Naive thymus-derived CD4-positive, alpha-beta T cell (primary cell): ENCODE data around the gene ISOC1. TPM values are rescaled to one million over a fixed set of nuclear protein-coding genes. Genes with fewer than 3 reads are reported as not detected.

ENCODE experiments used
- ATAC-seq: fragments of 150-1000 bp; cut with Tn5 transposase; 2 replicates; pipeline ENCODE4 v1.10.0; 2021; ENCODE audit warnings: mild to moderate bottlenecking, moderate library complexity
- CTCF ChIA-PET: fragments of 350-600 bp; sonication (Branson Sonifier 250); formaldehyde crosslinking; loops from one replicate; lab custom pipeline; 2021; ENCODE audit warnings: antibody characterized with exemption; lab: Charles Lee
- POLR2A ChIA-PET: fragments of 350-600 bp; sonication (Branson Sonifier 250); formaldehyde crosslinking; loops from one replicate; lab custom pipeline; 2021; ENCODE audit warnings: antibody characterized with exemption, inconsistent platforms; lab: Charles Lee
- DNase-seq, 9 donors: peaks; one replicate each; pipeline versions ENCODE4 v3.0.0 to v3.0.0-alpha.2; 2020 to 2022; ENCODE audit warnings: mixed read lengths in 1 of 9
- H3K27ac ChIP-seq: one replicate; pipeline ENCODE4 v1.7.0; 2013; ENCODE audit warnings: mild to moderate bottlenecking, low read depth, low read length, moderate library complexity
- H3K27me3 ChIP-seq, 2 donors: one replicate each; pipeline ENCODE4 v1.7.0; 2013; ENCODE audit warnings: low read length in 2 of 2, mild to moderate bottlenecking in 2 of 2, moderate library complexity in 2 of 2; ENCODE audit not compliant: control insufficient read depth in 2 of 2, insufficient read depth in 2 of 2
- H3K36me3 ChIP-seq, 3 experiments: 1 replicate in 2 of 3; 2 replicates in 1 of 3; pipeline ENCODE4 v1.7.0; 2013; ENCODE audit warnings: low read length in 3 of 3, mild to moderate bottlenecking in 3 of 3, moderate library complexity in 1 of 3; ENCODE audit not compliant: insufficient read depth in 3 of 3, control insufficient read depth in 2 of 3
- H3K4me1 ChIP-seq, 2 donors: one replicate each; pipeline ENCODE4 v1.7.0; 2013; ENCODE audit warnings: low read length in 2 of 2, mild to moderate bottlenecking in 2 of 2, moderate library complexity in 1 of 2; ENCODE audit not compliant: control insufficient read depth in 2 of 2, insufficient read depth in 2 of 2
- H3K4me3 ChIP-seq: 2 replicates; pipeline ENCODE4 v1.7.0; 2013; ENCODE audit warnings: mild to moderate bottlenecking, low read length
- H3K9me3 ChIP-seq, 3 experiments: 1 replicate in 2 of 3; 2 replicates in 1 of 3; pipeline ENCODE4 v1.7.0; 2013; ENCODE audit warnings: low read length in 3 of 3; ENCODE audit not compliant: control insufficient read depth in 2 of 3
- H3K27ac Mint-ChIP-seq, 9 donors: one replicate each; pipeline ENCODE4 v1.8.0; 2020 to 2022; ENCODE audit warnings: mixed read lengths in 9 of 9, mild to moderate bottlenecking in 8 of 9, moderate library complexity in 5 of 9, inconsistent platforms in 2 of 9
- H3K27me3 Mint-ChIP-seq, 5 donors: one replicate each; pipeline ENCODE4 v1.8.0; 2021 to 2022; ENCODE audit warnings: mixed read lengths in 5 of 5, mild to moderate bottlenecking in 1 of 5
- H3K36me3 Mint-ChIP-seq, 5 donors: one replicate each; pipeline ENCODE4 v1.8.0; 2020 to 2022; ENCODE audit warnings: mixed read lengths in 5 of 5, mild to moderate bottlenecking in 3 of 5, inconsistent platforms in 1 of 5
- H3K4me1 Mint-ChIP-seq, 7 donors: one replicate each; pipeline ENCODE4 v1.8.0; 2020 to 2022; ENCODE audit warnings: mixed read lengths in 7 of 7, mild to moderate bottlenecking in 3 of 7, inconsistent platforms in 1 of 7
- H3K4me3 Mint-ChIP-seq, 10 donors: one replicate each; pipeline ENCODE4 v1.8.0; 2020 to 2022; ENCODE audit warnings: mild to moderate bottlenecking in 10 of 10, mixed read lengths in 10 of 10, moderate library complexity in 6 of 10, inconsistent platforms in 2 of 10
- H3K9me3 Mint-ChIP-seq, 11 donors: one replicate each; pipeline ENCODE4 v1.8.0; 2020 to 2022; ENCODE audit warnings: mixed read lengths in 11 of 11, mild to moderate bottlenecking in 4 of 11, inconsistent platforms in 1 of 11, moderate library complexity in 1 of 11
- intact Hi-C, 2 donors: fragments of 100-400 bp; cut with micrococcal nuclease; formaldehyde crosslinking; loops; one replicate each; pipeline ENCODE4 v1.15.1; 2023
- polyA plus RNA-seq, 2 donors: library from polyadenylated mRNA; unstranded; fragments of 300-500 nt; fragmentation: Illumina TruSeq; gene quantifications; one replicate each; pipeline ENCODE4 v1.2.3, GENCODE V29; 2021
- total RNA-seq, 6 experiments: library from RNA in 5 of 6; stranded (reverse) in 5 of 6; gene quantifications; 1 replicate in 5 of 6; 2 replicates in 1 of 6; pipeline ENCODE4 v1.2.3 and lab custom pipeline; 2021 to 2026

ISOC1 gene
- total and polyA plus RNA-seq, 7 experiments from 2014 or later = 5.3 to 32.1 (median 12.4) TPM

DNA sequence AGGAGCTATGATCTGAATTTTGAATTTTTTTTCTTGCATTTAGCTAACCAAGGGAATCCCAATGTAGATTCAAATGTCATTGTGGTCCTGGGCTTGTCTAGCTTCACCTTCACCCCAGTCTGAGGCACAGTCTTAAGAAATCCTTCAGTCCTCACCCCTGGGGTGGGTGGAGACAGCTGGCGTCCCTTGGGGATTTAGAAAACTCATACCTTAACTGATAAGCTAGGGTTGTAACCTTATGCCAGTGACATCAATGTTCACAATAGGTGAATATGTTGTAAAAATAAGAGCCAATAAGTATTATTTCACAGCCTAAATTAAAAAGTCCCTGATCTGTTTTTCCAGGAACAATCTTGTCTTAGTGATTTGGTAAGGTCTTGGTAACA is 4.6 kb downstream of the ISOC1 start:
- H3K4me3 Mint-ChIP-seq = no peak overlapping the region
- H3K36me3 Mint-ChIP-seq = peaks cover 0 to 3% (median 0%) of the 10 kb centered on the region in 5 donors
- H3K9me3 ChIP-seq = no peaks in the 10 kb centered on the region
- ATAC-seq (no peak), DNase-seq (no peak)
- H3K4me1 ChIP-seq = peaks cover 7 to 8% of the 10 kb centered on the region in 2 donors
- no peak overlapping the region for H3K27ac ChIP-seq
- H3K36me3 ChIP-seq = peaks cover 0 to 5% (median 0%) of the 10 kb centered on the region in 3 experiments
- peaks cover 15 to 68% (median 39%) of the 10 kb centered on the region in 7 donors for H3K4me1 Mint-ChIP-seq
- ChIA-PET POLR2A (no interaction called here), CTCF (interaction anchor here (1.7 kb wide), 1 partner anchor 8 kb away, joined by 4 read pairs; no protein-coding TSS in a partner anchor)
- H3K27me3 ChIP-seq = no peaks in the 10 kb centered on the region
- H3K27ac Mint-ChIP-seq = no peak overlapping the region
- H3K4me3 ChIP-seq = no peak overlapping the region
- intact Hi-C loops = loop anchor here (5.0 to 10.0 kb wide), 3 partner anchors 666 to 1584 kb away; partner anchors contain the start of gene PRRC1 (in 1 of the 2)
- no peaks in the 10 kb centered on the region for H3K27me3 Mint-ChIP-seq
- H3K9me3 Mint-ChIP-seq = no peaks in the 10 kb centered on the region

- DNase-seq (no peak), ATAC-seq (no peak)
- H3K27me3 ChIP-seq = no peaks in the 10 kb centered on the region
- H3K4me1 ChIP-seq = no peaks in the 10 kb centered on the region
- no peaks in the 10 kb centered on the region for H3K9me3 ChIP-seq
- intact Hi-C loops = no loop called here
- no peaks in the 10 kb centered on the region for H3K9me3 Mint-ChIP-seq
- peaks cover 11 to 50% (median 23%) of the 10 kb centered on the region in 7 donors for H3K4me1 Mint-ChIP-seq
- ChIA-PET POLR2A (no interaction called here), CTCF (no interaction called here)
- H3K36me3 Mint-ChIP-seq = peaks cover 0 to 18% (median 11%) of the 10 kb centered on the region in 5 donors
- H3K4me3 Mint-ChIP-seq = no peak overlapping the region
- H3K36me3 ChIP-seq = peaks cover 0 to 5% (median 0%) of the 10 kb centered on the region in 3 experiments
- no peak overlapping the region for H3K4me3 ChIP-seq
- no peak overlapping the region for H3K27ac ChIP-seq
- no peaks in the 10 kb centered on the region for H3K27me3 Mint-ChIP-seq
- peak overlapping the region in 1 of 9 donors; percentile 62 for H3K27ac Mint-ChIP-seq
Measured at GRCh38 chr5:129101794-129102193, 7.2 kb downstream of the ISOC1 start.

GRCh38 chr5:129103397-129103796 is 8.8 kb downstream of the ISOC1 start:
- CTCF ChIA-PET = no interaction called here
- ATAC-seq = no peak
- intact Hi-C loops = no loop called here

DNA sequence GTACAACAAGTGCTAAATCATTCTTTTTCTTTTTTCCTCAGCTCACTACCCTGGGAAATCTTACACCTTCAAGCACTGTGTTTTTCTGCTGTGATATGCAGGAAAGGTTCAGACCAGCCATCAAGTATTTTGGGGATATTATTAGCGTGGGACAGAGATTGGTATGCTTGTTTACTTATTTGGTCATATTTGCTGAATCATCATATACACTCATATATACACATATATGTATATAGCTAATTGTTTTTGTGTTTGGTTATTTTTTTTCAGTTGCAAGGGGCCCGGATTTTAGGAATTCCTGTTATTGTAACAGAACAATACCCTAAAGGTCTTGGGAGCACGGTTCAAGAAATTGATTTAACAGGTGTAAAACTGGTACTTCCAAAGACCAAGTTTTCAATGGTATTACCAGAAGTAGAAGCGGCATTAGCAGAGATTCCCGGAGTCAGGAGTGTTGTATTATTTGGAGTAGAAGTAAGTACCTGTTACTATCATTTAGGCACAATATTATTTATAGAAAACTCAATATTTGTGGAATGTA is 10.4 kb downstream of the ISOC1 start:
- Histone ChIP-seq H3K4me3 (no peak overlapping the region), H3K27ac (no peak overlapping the region), H3K4me1 (no peaks in the 10 kb centered on the region), H3K36me3 (peaks cover 0 to 21% (median 0%) of the 10 kb centered on the region in 3 experiments), H3K9me3 (no peaks in the 10 kb centered on the region), H3K27me3 (no peaks in the 10 kb centered on the region)
- Mint-ChIP-seq H3K36me3 (peaks cover 4 to 41% (median 24%) of the 10 kb centered on the region in 5 donors), H3K4me1 (peaks cover 0 to 25% (median 4%) of the 10 kb centered on the region in 7 donors), H3K9me3 (no peaks in the 10 kb centered on the region), H3K27ac (no peak overlapping the region), H3K4me3 (no peak overlapping the region), H3K27me3 (no peaks in the 10 kb centered on the region)
- intact Hi-C loops = no loop called here
- ATAC-seq = no peak
- no peak for DNase-seq
- CTCF ChIA-PET = no interaction called here
- POLR2A ChIA-PET = interaction anchor here (0.9 kb wide), 1 partner anchor 10 kb away, joined by 3 read pairs; the partner anchor contains the start of gene ISOC1

More at GRCh38 chr5:129103397-129103796, 8.8 kb downstream of the ISOC1 start:
- peaks cover 5 to 35% (median 9%) of the 10 kb centered on the region in 7 donors for H3K4me1 Mint-ChIP-seq
- H3K27me3 Mint-ChIP-seq = no peaks in the 10 kb centered on the region
- no peaks in the 10 kb centered on the region for H3K27me3 ChIP-seq
- POLR2A ChIA-PET = no interaction called here
- no peaks in the 10 kb centered on the region for H3K4me1 ChIP-seq
- no peaks in the 10 kb centered on the region for H3K9me3 ChIP-seq
- no peak overlapping the region for H3K4me3 Mint-ChIP-seq
- H3K9me3 Mint-ChIP-seq = no peaks in the 10 kb centered on the region
- peaks cover 0 to 28% (median 14%) of the 10 kb centered on the region in 5 donors for H3K36me3 Mint-ChIP-seq
- H3K4me3 ChIP-seq = no peak overlapping the region
- H3K27ac ChIP-seq = no peak overlapping the region
- no peak for DNase-seq
- H3K36me3 ChIP-seq = peaks cover 0 to 16% (median 0%) of the 10 kb centered on the region in 3 experiments
- H3K27ac Mint-ChIP-seq = no peak overlapping the region

- Mint-ChIP-seq H3K36me3 (peaks cover 4 to 43% (median 28%) of the 10 kb centered on the region in 5 donors), H3K27ac (no peak overlapping the region), H3K4me1 (peaks cover 0 to 7% (median 0%) of the 10 kb centered on the region in 7 donors), H3K9me3 (no peaks in the 10 kb centered on the region), H3K27me3 (no peaks in the 10 kb centered on the region), H3K4me3 (no peak overlapping the region)
- no peak for DNase-seq
- Histone ChIP-seq H3K4me3 (no peak overlapping the region), H3K27me3 (no peaks in the 10 kb centered on the region), H3K4me1 (no peaks in the 10 kb centered on the region), H3K36me3 (peaks cover 0 to 25% (median 0%) of the 10 kb centered on the region in 3 experiments), H3K27ac (no peak overlapping the region), H3K9me3 (no peaks in the 10 kb centered on the region)
- POLR2A ChIA-PET = no interaction called here
- intact Hi-C loops = no loop called here
- ATAC-seq = no peak
- CTCF ChIA-PET = interaction anchor here (1.4 kb wide), 1 partner anchor 9 kb away, joined by 4 read pairs; no protein-coding TSS in a partner anchor
Measured at GRCh38 chr5:129107637-129108036, 13.1 kb downstream of the ISOC1 start.

DNA sequence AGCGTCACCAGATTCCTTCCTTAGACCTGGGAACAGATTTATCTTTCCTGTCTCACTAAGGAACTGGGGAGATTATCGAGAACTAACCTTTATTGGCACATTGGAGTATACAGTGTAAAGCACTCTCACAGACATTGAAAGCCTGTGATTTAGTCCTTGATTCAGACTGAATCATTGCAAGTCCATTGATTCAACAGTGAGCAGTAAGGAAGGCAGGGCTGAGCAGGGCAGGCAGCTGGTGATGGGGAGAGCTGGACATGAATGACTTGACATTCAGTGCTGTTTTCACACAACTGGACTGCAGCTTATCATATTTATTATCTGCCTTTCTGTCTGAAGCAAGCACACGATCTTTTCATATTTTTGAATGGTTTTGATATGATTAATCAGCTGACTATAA is 16.2 kb downstream of the ISOC1 start:
- Histone ChIP-seq H3K36me3 (peaks cover 0 to 29% (median 0%) of the 10 kb centered on the region in 3 experiments), H3K4me1 (no peaks in the 10 kb centered on the region), H3K4me3 (no peak overlapping the region), H3K9me3 (no peaks in the 10 kb centered on the region), H3K27ac (no peak overlapping the region), H3K27me3 (no peaks in the 10 kb centered on the region)
- ChIA-PET POLR2A (no interaction called here), CTCF (no interaction called here)
- intact Hi-C loops = no loop called here
- H3K36me3 Mint-ChIP-seq = peaks cover 4 to 46% (median 17%) of the 10 kb centered on the region in 5 donors
- H3K27me3 Mint-ChIP-seq = no peaks in the 10 kb centered on the region
- H3K4me3 Mint-ChIP-seq = no peak overlapping the region
- DNase-seq (no peak), ATAC-seq (no peak)
- peaks cover 0 to 1% (median 0%) of the 10 kb centered on the region in 7 donors for H3K4me1 Mint-ChIP-seq
- no peak overlapping the region for H3K27ac Mint-ChIP-seq
- H3K9me3 Mint-ChIP-seq = no peaks in the 10 kb centered on the region
